Measurements from ENCODE around the gene MCC.
A peak's percentile ranks its signal among the peaks of the same experiment; 100 is the strongest.

MCC gene

GRCh38 chr5:113003763-113004162, 484.5 kb downstream of the MCC start:
- TF ChIP-seq CTCF (IDR thresholded peaks at IDR 0.05; ENCODE audit: low read depth, low read length, missing control alignments) = no peak
- H3K4me3 ChIP-seq (ENCODE audit: low read depth, low read length) = no peak overlapping the region
- no peak for DNase-seq (ENCODE audit: low read depth)

GRCh38 chr5:113002423-113002822, 485.8 kb downstream of the MCC start:
- TF ChIP-seq CTCF (IDR thresholded peaks at IDR 0.05; ENCODE audit: low read depth, low read length, missing control alignments) = no peak
- no peak for DNase-seq (ENCODE audit: low read depth)

GRCh38 chr5:113000466-113000865, 487.8 kb downstream of the MCC start:
- no peak for TF ChIP-seq CTCF (IDR thresholded peaks at IDR 0.05; ENCODE audit: low read depth, low read length, missing control alignments)
- no peak overlapping the region for H3K4me3 ChIP-seq (ENCODE audit: low read depth, low read length)
- no peak for DNase-seq (ENCODE audit: low read depth)

More at GRCh38 chr5:113002423-113002822, 485.8 kb downstream of the MCC start:
- H3K4me3 ChIP-seq (ENCODE audit: low read depth, low read length) = no peak overlapping the region

GRCh38 chr5:112998296-112998695, 490.0 kb downstream of the MCC start:
- no peak for TF ChIP-seq CTCF (IDR thresholded peaks at IDR 0.05; ENCODE audit: low read depth, low read length, missing control alignments)
- DNase-seq (ENCODE audit: low read depth) = no peak
- H3K4me3 ChIP-seq (ENCODE audit: low read depth, low read length) = no peak overlapping the region

- no peak overlapping the region for H3K4me3 ChIP-seq (ENCODE audit: low read depth, low read length)
- no peak for DNase-seq (ENCODE audit: low read depth)
- no peak for TF ChIP-seq CTCF (IDR thresholded peaks at IDR 0.05; ENCODE audit: low read depth, low read length, missing control alignments)
Measured at GRCh38 chr5:112996830-112997374, 491.4 kb downstream of the MCC start.

- peak; percentile 85 for TF ChIP-seq CTCF (IDR thresholded peaks at IDR 0.05; ENCODE audit: low read depth, low read length, missing control alignments)
- no peak overlapping the region for H3K4me3 ChIP-seq (ENCODE audit: low read depth, low read length)
- DNase-seq (ENCODE audit: low read depth) = no peak
Measured at GRCh38 chr5:112995764-112996618, 492.3 kb downstream of the MCC start.
